H9 (cell line): Measurements from ENCODE around the gene EFHD1. TPM values are rescaled to one million over a fixed set of nuclear protein-coding genes. Genes with fewer than 3 reads are reported as not detected.

ENCODE experiments used
- DNase-seq: peaks from one replicate; pipeline ENCODE4 v3.0.0-alpha.2; 2017
- H2AFZ ChIP-seq: one replicate; pipeline ENCODE4 v1.6.1; 2013; ENCODE audit warnings: mild to moderate bottlenecking, low read length, control low read depth, moderate library complexity
- H2AK5ac ChIP-seq: 2 replicates; pipeline ENCODE4 v1.6.1; 2013; ENCODE audit warnings: low read length, control low read depth, mixed read lengths; ENCODE audit not compliant: insufficient read length
- H2BK120ac ChIP-seq: one replicate; pipeline ENCODE4 v1.6.1; 2013; ENCODE audit warnings: low read depth, mild to moderate bottlenecking, low read length, control low read depth, inconsistent platforms; ENCODE audit not compliant: poor library complexity, severe bottlenecking
- H2BK12ac ChIP-seq: 2 replicates; pipeline ENCODE4 v1.6.1; 2013; ENCODE audit warnings: low read length, control low read depth, mixed read lengths, low read depth; ENCODE audit not compliant: insufficient read length
- H2BK15ac ChIP-seq: 2 replicates; pipeline ENCODE4 v1.6.1; 2013; ENCODE audit warnings: low read depth, low read length, control low read depth
- H2BK20ac ChIP-seq: one replicate; pipeline ENCODE4 v1.6.1; 2013; ENCODE audit warnings: low read depth, mild to moderate bottlenecking, low read length, control low read depth, inconsistent platforms; ENCODE audit not compliant: poor library complexity, severe bottlenecking
- H2BK5ac ChIP-seq: 2 replicates; pipeline ENCODE4 v1.6.1; 2013; ENCODE audit warnings: low read length, control low read depth, mixed read lengths; ENCODE audit not compliant: insufficient read length
- H3K14ac ChIP-seq: 2 replicates; pipeline ENCODE4 v1.6.1; 2013; ENCODE audit warnings: low read length, control low read depth; ENCODE audit not compliant: insufficient read depth
- H3K18ac ChIP-seq: 2 replicates; pipeline ENCODE4 v1.6.1; 2013; ENCODE audit warnings: low read depth, mild to moderate bottlenecking, mixed read lengths, low read length, control low read depth; ENCODE audit not compliant: insufficient read length
- H3K23ac ChIP-seq: 2 replicates; pipeline ENCODE4 v1.6.1; 2013; ENCODE audit warnings: low read length, control low read depth, mixed read lengths, low read depth; ENCODE audit not compliant: insufficient read length
- H3K23me2 ChIP-seq: 2 replicates; pipeline ENCODE4 v1.6.1; 2013; ENCODE audit warnings: low read depth, mild to moderate bottlenecking, mixed read lengths, low read length, control low read depth; ENCODE audit not compliant: insufficient read length, poor library complexity, severe bottlenecking
- H3K27ac ChIP-seq: 2 replicates; pipeline ENCODE4 v1.5.1; 2013; ENCODE audit warnings: low read length, control low read depth, mixed read lengths, low read depth; ENCODE audit not compliant: insufficient read length
- H3K27me3 ChIP-seq: 2 replicates; pipeline ENCODE4 v1.6.1; 2013; ENCODE audit warnings: low read length, control low read depth, inconsistent platforms; ENCODE audit not compliant: insufficient read depth
- H3K4ac ChIP-seq: 2 replicates; pipeline ENCODE4 v1.6.1; 2013; ENCODE audit warnings: low read depth, mild to moderate bottlenecking, control low read depth, inconsistent platforms, low read length, moderate library complexity
- H3K4me1 ChIP-seq: 2 replicates; pipeline ENCODE4 v1.6.1; 2013; ENCODE audit warnings: low read length, control low read depth, inconsistent platforms; ENCODE audit not compliant: insufficient read depth
- H3K4me2 ChIP-seq: 2 replicates; pipeline ENCODE4 v1.6.1; 2013; ENCODE audit warnings: low read length, control low read depth, mixed read lengths; ENCODE audit not compliant: insufficient read length, insufficient read depth
- H3K56ac ChIP-seq: 2 replicates; pipeline ENCODE4 v1.6.1; 2013; ENCODE audit warnings: low read depth, mild to moderate bottlenecking, mixed read lengths, low read length, control low read depth; ENCODE audit not compliant: insufficient read length
- H3K79me1 ChIP-seq: 2 replicates; pipeline ENCODE4 v1.6.1; 2013; ENCODE audit warnings: low read depth, mild to moderate bottlenecking, moderate library complexity, low read length, control low read depth, inconsistent platforms; ENCODE audit not compliant: insufficient read depth, poor library complexity, severe bottlenecking
- H3K79me2 ChIP-seq: 2 replicates; pipeline ENCODE4 v1.6.1; 2013; ENCODE audit warnings: low read length, control low read depth, inconsistent platforms; ENCODE audit not compliant: insufficient read depth
- H3K9ac ChIP-seq: 2 replicates; pipeline ENCODE4 v1.6.1; 2013; ENCODE audit warnings: low read length, control low read depth, mixed read lengths; ENCODE audit not compliant: insufficient read length; ENCODE audit errors: extremely low read depth
- H3K9me3 ChIP-seq: one replicate; pipeline ENCODE4 v1.6.1; 2013; ENCODE audit warnings: low read depth, low read length, inconsistent platforms; ENCODE audit not compliant: control insufficient read depth
- H3T11ph ChIP-seq: one replicate; pipeline ENCODE4 v1.6.1; 2013; ENCODE audit warnings: mild to moderate bottlenecking, low read length, control low read depth, inconsistent platforms
- H4K20me1 ChIP-seq: one replicate; pipeline ENCODE4 v1.6.1; 2013; ENCODE audit not compliant: control insufficient read depth, insufficient read length, insufficient read depth
- H4K5ac ChIP-seq: 2 replicates; pipeline ENCODE4 v1.6.1; 2013; ENCODE audit warnings: low read depth, mild to moderate bottlenecking, mixed read lengths, low read length, control low read depth; ENCODE audit not compliant: insufficient read length
- H4K8ac ChIP-seq: replicated peaks from 2 replicates; pipeline ENCODE4 v1.6.1; 2013; ENCODE audit warnings: low read length, control low read depth, mixed read lengths, low read depth; ENCODE audit not compliant: insufficient read length
- H4K91ac ChIP-seq: 2 replicates; pipeline ENCODE4 v1.6.1; 2013; ENCODE audit warnings: low read depth, mild to moderate bottlenecking, moderate library complexity, mixed read lengths, low read length, control low read depth; ENCODE audit not compliant: insufficient read length
- H3K27ac Mint-ChIP-seq, 3 experiments: 2 replicates in 2 of 3; 3 replicates in 1 of 3; pipeline ENCODE4 v1.8.0; 2020 to 2021; ENCODE audit warnings: mixed read lengths in 3 of 3, mild to moderate bottlenecking in 1 of 3, moderate library complexity in 1 of 3
- H3K27me3 Mint-ChIP-seq: 2 replicates; pipeline ENCODE4 v1.8.0; 2021; ENCODE audit warnings: low read depth, mild to moderate bottlenecking, moderate library complexity, mixed read lengths
- H3K36me3 Mint-ChIP-seq, 3 experiments: 2 replicates in 2 of 3; 3 replicates in 1 of 3; pipeline ENCODE4 v1.8.0; 2020 to 2021; ENCODE audit warnings: low read depth in 3 of 3, mixed read lengths in 3 of 3; ENCODE audit not compliant: insufficient read depth in 1 of 3
- H3K4me1 Mint-ChIP-seq, 2 experiments: 2 replicates each; pipeline ENCODE4 v1.8.0; 2020; ENCODE audit warnings: mixed read lengths in 2 of 2
- H3K4me3 Mint-ChIP-seq, 2 experiments: 2 replicates in 1 of 2; 3 replicates in 1 of 2; pipeline ENCODE4 v1.8.0; 2020 to 2021; ENCODE audit warnings: mild to moderate bottlenecking in 2 of 2, mixed read lengths in 2 of 2, moderate library complexity in 1 of 2
- H3K9me3 Mint-ChIP-seq, 2 experiments: 2 replicates in 1 of 2; 3 replicates in 1 of 2; pipeline ENCODE4 v1.8.0; 2020; ENCODE audit warnings: mild to moderate bottlenecking in 2 of 2, mixed read lengths in 2 of 2, moderate library complexity in 1 of 2
- CTCF ChIP-seq: fragments of 200-600 bp; sonication (generic); conservative IDR thresholded peaks from 3 replicates; pipeline ENCODE4 v1.8.0; 2021; ENCODE audit warnings: antibody characterized with exemption, mild to moderate bottlenecking
- WGBS: extraction: QIAGEN DNeasy Blood & Tissue Kit; methylation state at CpG from one replicate; pipeline ENCODE4 v1.1.7; 2013; ENCODE audit warnings: missing lambda C conversion rate, low lambda C conversion rate, mixed read lengths; ENCODE audit not compliant: insufficient read length; ENCODE audit errors: extremely low coverage; 5-methylcytosine and 5-hydroxymethylcytosine counted together
- total RNA-seq: library from RNA; stranded (reverse); gene quantifications from 2 replicates; pipeline ENCODE4 v1.2.1, GENCODE V29; 2021

EFHD1 gene
- total RNA-seq, 1 experiment from 2014 or later, result 2.8 TPM

GRCh38 chr2:232610081-232610480 lies 23.3 kb upstream of the EFHD1 start:
- Histone ChIP-seq H3K18ac (no peak overlapping the region), H2AFZ (no peak overlapping the region), H3K9ac (no peak overlapping the region)

More at GRCh38 chr2:232610081-232610480, 23.3 kb upstream of the EFHD1 start:
- H3K36me3 Mint-ChIP-seq, result no peaks in the 10 kb centered on the region
- H2BK12ac ChIP-seq, result no peak overlapping the region
- H3K23me2 ChIP-seq, result peaks cover 3% of the 10 kb centered on the region
- H3K4me3 Mint-ChIP-seq, result no peak overlapping the region
- no peak overlapping the region for H3K4ac ChIP-seq
- no peak overlapping the region for H3K27ac ChIP-seq
- no peaks in the 10 kb centered on the region for H3K9me3 ChIP-seq
- no peak overlapping the region for H2BK120ac ChIP-seq
- H4K20me1 ChIP-seq, result no peaks in the 10 kb centered on the region
- no peaks in the 10 kb centered on the region for H3K27me3 ChIP-seq
- H3K4me1 ChIP-seq, result no peaks in the 10 kb centered on the region
- no peak overlapping the region for H3K14ac ChIP-seq
- H3K4me1 Mint-ChIP-seq, result no peaks in the 10 kb centered on the region; a peak in 1 of 4 replicates
- no peak overlapping the region for H3K27ac Mint-ChIP-seq
- no peak overlapping the region for H2BK5ac ChIP-seq
- peaks cover 0 to 5% of the 10 kb centered on the region in 2 experiments; a peak in 3 of 5 replicates for H3K9me3 Mint-ChIP-seq
- no peak overlapping the region for H3T11ph ChIP-seq
- no peak for TF ChIP-seq CTCF
- peaks cover 4% of the 10 kb centered on the region for H3K27me3 Mint-ChIP-seq
- no peak overlapping the region for H3K23ac ChIP-seq
- H3K79me1 ChIP-seq, result no peaks in the 10 kb centered on the region
- no peak overlapping the region for H2BK20ac ChIP-seq
- no peak overlapping the region for H4K8ac ChIP-seq
- DNase-seq, result no peak
- no peak overlapping the region for H3K4me2 ChIP-seq
- H3K79me2 ChIP-seq, result no peaks in the 10 kb centered on the region
- H3K56ac ChIP-seq, result no peak overlapping the region
- WGBS, result no CpG with 5 or more reads among the region's 3 CpGs
- no peak overlapping the region for H4K91ac ChIP-seq
- H2BK15ac ChIP-seq, result no peak overlapping the region
- no peak overlapping the region for H4K5ac ChIP-seq
- H2AK5ac ChIP-seq, result no peak overlapping the region
